SK-N-SH (cell line): ENCODE data around the gene NUFIP1. TPM values are rescaled to one million over a fixed set of nuclear protein-coding genes. Genes with fewer than 3 reads are reported as not detected.
A peak's percentile ranks its signal among the peaks of the same experiment; 100 is the strongest.

Source experiments
- CTCF ChIA-PET: fragments of 300-600, 350-600 bp; formaldehyde crosslinking; extraction: SDS; loops from one replicate; lab custom pipeline; 2021; lab: Yijun Ruan, JAX
- POLR2A ChIA-PET: fragments of 350-600 bp; sonication (Branson Sonifier 250); formaldehyde crosslinking; extraction: SDS; loops from one replicate; lab custom pipeline; 2020; ENCODE audit warnings: antibody characterized with exemption, inconsistent platforms; lab: Yijun Ruan, JAX
- DNase-seq: peaks from one replicate; pipeline ENCODE4 v3.0.0; 2012
- H2AFZ ChIP-seq: fragments of 200-600 bp; sonication (generic); 2 replicates; pipeline ENCODE4 v1.8.1; 2016; ENCODE audit warnings: antibody characterized with exemption, mild to moderate bottlenecking, low read depth
- H3F3A ChIP-seq: fragments of 200-600 bp; sonication (generic); replicated peaks from 2 replicates; pipeline ENCODE3; 2016; ENCODE audit warnings: antibody characterized with exemption, mild to moderate bottlenecking; ENCODE audit not compliant: insufficient read depth
- H3K27ac ChIP-seq, 2 experiments: fragments of 200-500 bp in 1 of 2; fragments of 200-600 bp in 1 of 2; sonication (Bioruptor generic) in 1 of 2; sonication (generic), shearing (Covaris generic) in 1 of 2; 2 replicates each; pipeline versions ENCODE4 v1.5.1 to v1.6.1; 2014 to 2016; ENCODE audit warnings: low read depth in 2 of 2, inconsistent platforms in 1 of 2, low read length in 1 of 2, mild to moderate bottlenecking in 1 of 2, mixed read lengths in 1 of 2
- H3K27me3 ChIP-seq: fragments of 200-600 bp; sonication (generic), shearing (Covaris generic); 2 replicates; pipeline ENCODE4 v1.6.1; 2016; ENCODE audit warnings: mixed run types; ENCODE audit not compliant: insufficient read depth
- H3K36me3 ChIP-seq, 2 experiments: fragments of 200-500 bp in 1 of 2; fragments of 200-600 bp in 1 of 2; sonication (Bioruptor generic) in 1 of 2; sonication (generic) in 1 of 2; replicated peaks in 1 of 2; 2 replicates each; pipeline versions ENCODE3 to v1.5.1; 2014 to 2016; ENCODE audit warnings: low read length in 1 of 2, mild to moderate bottlenecking in 1 of 2; ENCODE audit not compliant: insufficient read depth in 2 of 2, control insufficient read depth in 1 of 2
- H3K4me1 ChIP-seq, 2 experiments: fragments of 200-500 bp in 1 of 2; fragments of 200-600 bp in 1 of 2; sonication (Bioruptor generic) in 1 of 2; sonication (generic), shearing (Covaris generic) in 1 of 2; 2 replicates each; pipeline versions ENCODE4 v1.5.1 to v1.6.1; 2014 to 2016; ENCODE audit warnings: low read depth in 1 of 2, low read length in 1 of 2, mixed run types in 1 of 2; ENCODE audit not compliant: insufficient read depth in 2 of 2, control insufficient read depth in 1 of 2
- H3K4me2 ChIP-seq: fragments of 200-600 bp; sonication (generic), shearing (Covaris generic); 2 replicates; pipeline ENCODE4 v1.6.1; 2017; ENCODE audit warnings: mixed run types
- H3K4me3 ChIP-seq, 2 experiments: fragments of 200-500 bp in 1 of 2; fragments of 200-600 bp in 1 of 2; sonication (Bioruptor generic) in 1 of 2; sonication (generic), shearing (Covaris generic) in 1 of 2; 2 replicates each; pipeline versions ENCODE4 v1.5.1 to v1.8.1; 2014 to 2016; ENCODE audit warnings: low read depth in 2 of 2, inconsistent platforms in 1 of 2, low read length in 1 of 2, mild to moderate bottlenecking in 1 of 2, mixed read lengths in 1 of 2, moderate library complexity in 1 of 2
- H3K79me2 ChIP-seq: fragments of 200-600 bp; sonication (generic); 2 replicates; pipeline ENCODE4 v1.8.1; 2017; ENCODE audit warnings: mild to moderate bottlenecking; ENCODE audit not compliant: insufficient read depth
- H3K9ac ChIP-seq: fragments of 200-600 bp; sonication (generic); 2 replicates; pipeline ENCODE4 v1.6.1; 2017; ENCODE audit warnings: mixed run types
- H3K9me2 ChIP-seq: fragments of 200-600 bp; sonication (generic); 2 replicates; pipeline ENCODE4 v1.6.1; 2017; ENCODE audit warnings: mixed run types
- H3K9me3 ChIP-seq: fragments of 200-600 bp; sonication (generic); 2 replicates; pipeline ENCODE4 v1.6.1; 2017; ENCODE audit warnings: mixed run types, mild to moderate bottlenecking, moderate library complexity
- H4K20me1 ChIP-seq: fragments of 200-600 bp; sonication (generic); 2 replicates; pipeline ENCODE4 v1.6.1; 2017; ENCODE audit warnings: mild to moderate bottlenecking, mixed run types; ENCODE audit not compliant: insufficient read depth
- CHD2 ChIP-seq: fragments of 150-350 bp; IDR thresholded peaks from 2 replicates; pipeline ENCODE4 v1.6.1; 2018; ENCODE audit warnings: low read length; ENCODE audit not compliant: partially characterized antibody
- CTCF ChIP-seq: fragments of 200-600 bp; sonication (generic); IDR thresholded peaks from 2 replicates; pipeline ENCODE4 v1.6.1; 2017; ENCODE audit warnings: antibody characterized with exemption, mild to moderate bottlenecking, moderate library complexity
- ELF1 ChIP-seq: IDR thresholded peaks from 2 replicates; pipeline ENCODE4 v1.4.0; 2012
- FOXJ3 ChIP-seq: sonication (generic); formaldehyde crosslinking; IDR thresholded peaks from 2 replicates; pipeline ENCODE4 v1.5.1; 2020; ENCODE audit warnings: mild to moderate bottlenecking, missing genetic modification reagents
- MEF2A ChIP-seq: IDR thresholded peaks from 2 replicates; pipeline ENCODE4 v1.4.0; 2012; ENCODE audit warnings: low read depth, borderline replicate concordance
- MXI1 ChIP-seq: IDR thresholded peaks from 2 replicates; pipeline ENCODE4 v1.6.1; 2012; ENCODE audit warnings: mild to moderate bottlenecking, low read depth, low read length, improper control_type of control experiment
- NFIC ChIP-seq: IDR thresholded peaks from 2 replicates; pipeline ENCODE4 v1.4.0; 2012; ENCODE audit warnings: borderline replicate concordance
- NRF1 ChIP-seq: IDR thresholded peaks from 2 replicates; pipeline ENCODE4 v1.6.1; 2012; ENCODE audit warnings: low read depth, mild to moderate bottlenecking, low read length
- POLR2AphosphoS5 ChIP-seq: IDR thresholded peaks from 2 replicates; pipeline ENCODE4 v1.6.1; 2012; ENCODE audit warnings: low read depth, low read length
- RAD21 ChIP-seq: IDR thresholded peaks from 2 replicates; pipeline ENCODE4 v1.6.1; 2012; ENCODE audit warnings: mild to moderate bottlenecking, low read length
- RCOR1 ChIP-seq: fragments of 150-350 bp; IDR thresholded peaks from 2 replicates; pipeline ENCODE4 v1.6.1; 2017; ENCODE audit warnings: antibody characterized with exemption, low read length
- RFX5 ChIP-seq: IDR thresholded peaks from 2 replicates; pipeline ENCODE4 v1.6.1; 2012; ENCODE audit warnings: mild to moderate bottlenecking, improper control_type of control experiment, low read length
- RXRA ChIP-seq: IDR thresholded peaks from 2 replicates; pipeline ENCODE4 v1.4.0; 2012; ENCODE audit warnings: low read depth, mild to moderate bottlenecking, borderline replicate concordance
- SMC3 ChIP-seq: IDR thresholded peaks from 2 replicates; pipeline ENCODE4 v1.6.1; 2012; ENCODE audit warnings: low read depth, low read length, improper control_type of control experiment
- TCF12 ChIP-seq: IDR thresholded peaks from 2 replicates; pipeline ENCODE4 v1.4.0; 2012
- USF2 ChIP-seq: fragments of 150-350 bp; IDR thresholded peaks from 2 replicates; pipeline ENCODE4 v1.6.1; 2017; ENCODE audit warnings: antibody characterized with exemption, low read length, low read depth, borderline replicate concordance
- YY1 ChIP-seq: IDR thresholded peaks from 2 replicates; pipeline ENCODE4 v1.4.0; 2012; ENCODE audit warnings: low read depth, mild to moderate bottlenecking
- ZBTB33 ChIP-seq: IDR thresholded peaks from 2 replicates; pipeline ENCODE4 v1.4.0; 2012; ENCODE audit warnings: low read depth, borderline replicate concordance
- WGBS: methylation state at CpG from one replicate; pipeline ENCODE4 v1.1.6; 2017; ENCODE audit warnings: low lambda C conversion rate; 5-methylcytosine and 5-hydroxymethylcytosine counted together
- polyA plus RNA-seq, 3 experiments: library from polyadenylated mRNA; depleted of rRNA; stranded (reverse); fragments of >200 nt; gene quantifications; 2 replicates each; pipeline ENCODE4 v1.2.3, GENCODE V29; 2012

Gene NUFIP1
- polyA plus RNA-seq, 1 of the 3 experiments (the other 2 are of a cell fraction): 1.9 TPM

GRCh38 chr13:44989941-44990340, 670 bp upstream of the NUFIP1 start:
- Histone ChIP-seq H3K9ac (peak overlapping the region; percentile 92), H3K9me2 (no peaks in the 10 kb centered on the region), H3F3A (no peaks in the 10 kb centered on the region), H3K4me2 (peak overlapping the region; percentile 96), H3K79me2 (peaks cover 99% of the 10 kb centered on the region), H3K4me1 (peaks cover 0 to 15% of the 10 kb centered on the region in 2 experiments; a peak in 3 of 4 replicates), H4K20me1 (no peaks in the 10 kb centered on the region; the same call in 1 of the 2 replicates), H2AFZ (peak overlapping the region; percentile 79; the same call in 1 of the 2 replicates), H3K9me3 (no peaks in the 10 kb centered on the region), H3K27me3 (no peaks in the 10 kb centered on the region), H3K4me3 (peak overlapping the region; percentile 89 to 97), H3K27ac (peak overlapping the region; percentile 69 to 83; a peak in 3 of 4 replicates), H3K36me3 (peaks cover 8 to 11% of the 10 kb centered on the region in 2 experiments)
- peak; percentile 22 for DNase-seq
- no peak for TF ChIP-seq RCOR1
- no peak for TF ChIP-seq MXI1
- no peak for TF ChIP-seq NRF1
- TF ChIP-seq RFX5: no peak
- TF ChIP-seq SMC3: no peak
- CTCF ChIA-PET: interaction anchor here (1.8 kb wide), 1 partner anchor 17 kb away, joined by 6 read pairs; no protein-coding TSS in a partner anchor
- 3% methylated on average over 9 of the region's 10 CpGs for WGBS
- POLR2A ChIA-PET: no interaction called here

GRCh38 chr13:44978328-44978727, 10.9 kb downstream of the NUFIP1 start:
- Histone ChIP-seq H3K4me1 (no peaks in the 10 kb centered on the region), H3F3A (peaks cover 4% of the 10 kb centered on the region), H3K4me2 (no peak overlapping the region), H3K27ac (no peak overlapping the region), H3K9me2 (no peaks in the 10 kb centered on the region), H3K27me3 (no peaks in the 10 kb centered on the region), H3K36me3 (peaks cover 34 to 61% of the 10 kb centered on the region in 2 experiments), H3K79me2 (peaks cover 18% of the 10 kb centered on the region), H4K20me1 (no peaks in the 10 kb centered on the region), H3K9ac (no peak overlapping the region), H3K9me3 (no peaks in the 10 kb centered on the region), H3K4me3 (no peak overlapping the region), H2AFZ (no peak overlapping the region)
- 95% methylated on average over 1 of the region's 1 CpG for WGBS
- CTCF ChIA-PET: interaction anchor here (0.6 kb wide), 1 partner anchor 21 kb away, joined by 3 read pairs; no protein-coding TSS in a partner anchor
- TF ChIP-seq CTCF (peak; percentile 35), NFIC (no peak)
- no peak for DNase-seq
- POLR2A ChIA-PET: no interaction called here

- CTCF ChIA-PET: interaction anchor here (1.2 to 1.3 kb wide), 2 partner anchors 493 to 1072 kb away, joined by 4 read pairs; no protein-coding TSS in a partner anchor
- DNase-seq: no peak
Measured at GRCh38 chr13:44976949-44977583, 12.2 kb downstream of the NUFIP1 start.

More at GRCh38 chr13:44976949-44977583, 12.2 kb downstream of the NUFIP1 start:
- POLR2A ChIA-PET: no interaction called here
- no peak overlapping the region for H3K4me2 ChIP-seq
- no peak overlapping the region for H3K4me3 ChIP-seq
- H3K9ac ChIP-seq: no peak overlapping the region
- no peak overlapping the region for H3K27ac ChIP-seq
- no peak overlapping the region for H2AFZ ChIP-seq
- H3K4me1 ChIP-seq: no peaks in the 10 kb centered on the region; a peak in 1 of 4 replicates
- H4K20me1 ChIP-seq: no peaks in the 10 kb centered on the region
- TF ChIP-seq NRF1 (no peak), RFX5 (no peak), CHD2 (no peak), YY1 (no peak), MEF2A (no peak), ELF1 (no peak), ZBTB33 (no peak), RAD21 (no peak), USF2 (no peak), FOXJ3 (CRISPR knock-in tag) (no peak), POLR2AphosphoS5 (no peak), RXRA (no peak), TCF12 (no peak)
- H3K36me3 ChIP-seq: peaks cover 34 to 69% of the 10 kb centered on the region in 2 experiments
- no peaks in the 10 kb centered on the region for H3K27me3 ChIP-seq
- H3K79me2 ChIP-seq: peaks cover 6% of the 10 kb centered on the region
- 93% methylated on average over 1 of the region's 1 CpG for WGBS
- H3K9me3 ChIP-seq: no peaks in the 10 kb centered on the region
- no peaks in the 10 kb centered on the region for H3K9me2 ChIP-seq
- H3F3A ChIP-seq: peaks cover 5% of the 10 kb centered on the region
